B cell (primary cell): ENCODE data around the gene PNMA8C.

Source experiments
- EZH2 ChIP-seq: IDR thresholded peaks from 2 replicates; pipeline ENCODE4 v1.6.1; 2012; ENCODE audit warnings: borderline replicate concordance, low read depth, mild to moderate bottlenecking, moderate library complexity, low read length; ENCODE audit not compliant: insufficient read depth, poor library complexity, severe bottlenecking
- TF ChIP-seq, protein P1 (sequence below): fragments of 200-600 bp; IDR thresholded peaks from one replicate; pipeline ENCODE4 v1.8.0; 2022; ENCODE audit warnings: antibody characterized with exemption, mild to moderate bottlenecking

DNA sequence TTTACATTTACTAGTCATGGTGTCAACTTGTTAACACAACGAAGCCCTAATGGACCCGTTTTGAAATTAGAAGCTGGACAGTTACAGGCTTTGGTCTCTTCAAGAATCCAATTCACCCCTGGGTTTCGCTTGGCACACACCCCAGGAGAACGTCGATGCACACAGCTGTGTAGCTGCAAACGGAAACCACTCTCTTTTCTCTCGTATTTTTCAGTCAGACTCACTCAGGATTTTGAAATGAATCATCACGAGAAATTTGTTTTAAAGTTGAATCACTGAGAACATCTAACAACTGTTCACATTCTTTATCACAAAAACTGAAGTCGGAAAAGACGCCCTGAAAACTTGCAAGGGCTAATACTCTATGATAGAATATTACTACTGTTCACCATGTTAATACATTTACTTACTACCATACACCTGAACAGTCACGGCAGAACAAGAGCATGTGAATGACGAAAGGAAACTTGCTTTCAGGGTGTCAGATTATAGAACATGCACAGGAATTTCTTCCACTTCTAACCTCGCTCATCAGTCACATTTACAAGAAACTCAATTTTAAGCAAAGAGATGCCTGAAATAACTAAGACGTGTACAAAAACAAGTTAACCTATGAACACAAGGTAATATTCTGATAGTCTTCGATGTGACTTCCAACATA lies 37.9 kb upstream of the PNMA8C start:
- TF ChIP-seq, protein P1, sequence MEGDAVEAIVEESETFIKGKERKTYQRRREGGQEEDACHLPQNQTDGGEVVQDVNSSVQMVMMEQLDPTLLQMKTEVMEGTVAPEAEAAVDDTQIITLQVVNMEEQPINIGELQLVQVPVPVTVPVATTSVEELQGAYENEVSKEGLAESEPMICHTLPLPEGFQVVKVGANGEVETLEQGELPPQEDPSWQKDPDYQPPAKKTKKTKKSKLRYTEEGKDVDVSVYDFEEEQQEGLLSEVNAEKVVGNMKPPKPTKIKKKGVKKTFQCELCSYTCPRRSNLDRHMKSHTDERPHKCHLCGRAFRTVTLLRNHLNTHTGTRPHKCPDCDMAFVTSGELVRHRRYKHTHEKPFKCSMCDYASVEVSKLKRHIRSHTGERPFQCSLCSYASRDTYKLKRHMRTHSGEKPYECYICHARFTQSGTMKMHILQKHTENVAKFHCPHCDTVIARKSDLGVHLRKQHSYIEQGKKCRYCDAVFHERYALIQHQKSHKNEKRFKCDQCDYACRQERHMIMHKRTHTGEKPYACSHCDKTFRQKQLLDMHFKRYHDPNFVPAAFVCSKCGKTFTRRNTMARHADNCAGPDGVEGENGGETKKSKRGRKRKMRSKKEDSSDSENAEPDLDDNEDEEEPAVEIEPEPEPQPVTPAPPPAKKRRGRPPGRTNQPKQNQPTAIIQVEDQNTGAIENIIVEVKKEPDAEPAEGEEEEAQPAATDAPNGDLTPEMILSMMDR = no peak
- no peak for TF ChIP-seq EZH2
